GM12878 (cell line): ENCODE results near the gene FAM210A. TPM values are rescaled to one million over a fixed set of nuclear protein-coding genes. Genes with fewer than 3 reads are reported as not detected.

Source experiments
- ATAC-seq: fragments of 200-7000 bp; cut with Tn5 transposase; 3 replicates; pipeline ENCODE4 v1.9.1; 2020; ENCODE audit warnings: mild to moderate bottlenecking, moderate library complexity
- BruUV-seq: library from RNA; stranded (reverse); fragments of 400-500 nt; replicated peaks from 2 replicates; lab custom pipeline; 2021; lab: Mats Ljungman, UMichigan
- CTCF ChIA-PET: fragments of 300-600 bp; sonication (Branson Sonifier 250); formaldehyde crosslinking; extraction: SDS; loops from one replicate; lab custom pipeline; 2021; ENCODE audit warnings: inconsistent platforms; lab: Yijun Ruan, JAX
- POLR2A ChIA-PET: fragments of 350-600 bp; formaldehyde crosslinking; extraction: SDS; loops from one replicate; lab custom pipeline; 2021; ENCODE audit warnings: inconsistent platforms; lab: Charles Lee
- RAD21 ChIA-PET: fragments of 300-600 bp; sonication (Branson Sonifier 250); formaldehyde crosslinking; loops from one replicate; lab custom pipeline; 2023; ENCODE audit warnings: antibody characterized with exemption; ENCODE audit not compliant: unreplicated experiment; lab: Charles Lee
- SMC1A ChIA-PET: fragments of 300-600 bp; sonication (Branson Sonifier 250); formaldehyde crosslinking; loops from one replicate; lab custom pipeline; 2023; ENCODE audit not compliant: unreplicated experiment, uncharacterized antibody; lab: Charles Lee
- DNase-seq: peaks from one replicate; pipeline ENCODE4 v3.0.0-alpha.2; 2011; ENCODE audit warnings: low read depth, low spot score
- FAIRE-seq: peaks from 3 replicates; lab custom pipeline; 2011; peaks lifted over from hg19 to GRCh38; lab: Jason Lieb, UNC
- H2AFZ ChIP-seq: 2 replicates; pipeline ENCODE4 v1.6.0; 2011; ENCODE audit warnings: low read depth, low read length, control low read depth; ENCODE audit not compliant: control insufficient read depth
- H3K27ac ChIP-seq: 2 replicates; pipeline ENCODE4 v1.5.1; 2011; ENCODE audit warnings: control low read depth; ENCODE audit not compliant: control insufficient read depth, insufficient read depth
- H3K27me3 ChIP-seq, 2 experiments: replicated peaks in 1 of 2; 2 replicates each; pipeline versions ENCODE4 v1.6.0 to v1.6.1; 2011; ENCODE audit warnings: low read length in 1 of 2; ENCODE audit not compliant: control insufficient read depth in 2 of 2, insufficient read depth in 2 of 2
- H3K36me3 ChIP-seq, 2 experiments: 2 replicates each; pipeline ENCODE4 v1.5.1; 2011; ENCODE audit warnings: low read length in 1 of 2; ENCODE audit not compliant: control insufficient read depth in 2 of 2, insufficient read depth in 2 of 2
- H3K4me1 ChIP-seq: 2 replicates; pipeline ENCODE4 v1.6.1; 2011; ENCODE audit warnings: mild to moderate bottlenecking, low read length, moderate library complexity, mixed read lengths; ENCODE audit not compliant: control insufficient read depth, insufficient read depth
- H3K4me2 ChIP-seq: 2 replicates; pipeline ENCODE4 v1.6.0; 2011; ENCODE audit warnings: control low read depth; ENCODE audit not compliant: control insufficient read depth, insufficient read depth
- H3K4me3 ChIP-seq: fragments of 200-600 bp; sonication (generic); 2 replicates; pipeline ENCODE4 v1.5.1; 2016
- H3K79me2 ChIP-seq: 2 replicates; pipeline ENCODE4 v1.6.0; 2011; ENCODE audit warnings: low read length; ENCODE audit not compliant: control insufficient read depth, insufficient read depth
- H3K9ac ChIP-seq: 2 replicates; pipeline ENCODE4 v1.8.0; 2011; ENCODE audit warnings: low read length, control low read depth, mixed read lengths; ENCODE audit not compliant: control insufficient read depth, insufficient read depth
- H3K9me3 ChIP-seq: replicated peaks from 3 replicates; pipeline ENCODE4 v1.5.1; 2011; ENCODE audit warnings: mild to moderate bottlenecking, low read length; ENCODE audit not compliant: control insufficient read depth, insufficient read depth
- H4K20me1 ChIP-seq: 2 replicates; pipeline ENCODE4 v1.6.0; 2011; ENCODE audit not compliant: control insufficient read depth, insufficient read depth
- ATF3 ChIP-seq: IDR thresholded peaks from 2 replicates; pipeline ENCODE4 v1.6.1; 2011; ENCODE audit warnings: low read depth, mild to moderate bottlenecking, low read length, moderate library complexity, borderline replicate concordance; ENCODE audit errors: extremely low read depth
- JUNB ChIP-seq: IDR thresholded peaks from 2 replicates; pipeline ENCODE4 v1.6.1; 2016; ENCODE audit warnings: antibody characterized with exemption, mild to moderate bottlenecking
- MTA3 ChIP-seq: IDR thresholded peaks from 2 replicates; pipeline ENCODE4 v1.6.1; 2012; ENCODE audit warnings: low read length, inconsistent platforms, borderline replicate concordance
- NR2C2 ChIP-seq: IDR thresholded peaks from 2 replicates; pipeline ENCODE4 v1.6.1; 2011; ENCODE audit warnings: borderline replicate concordance, low read depth; ENCODE audit not compliant: control insufficient read depth, insufficient read length
- PKNOX1 ChIP-seq: fragments of 450-650 bp; IDR thresholded peaks from 2 replicates; pipeline ENCODE4 v1.6.1; 2016; ENCODE audit warnings: mild to moderate bottlenecking
- PRDM15 ChIP-seq: fragments of 450-650 bp; formaldehyde crosslinking; IDR thresholded peaks from 2 replicates; pipeline ENCODE4 v1.4.0; 2020; ENCODE audit warnings: mild to moderate bottlenecking, moderate library complexity
- RCOR1 ChIP-seq: conservative IDR thresholded peaks from 2 replicates; pipeline ENCODE4 v1.6.1; 2012; ENCODE audit warnings: low read depth, low read length, improper control_type of control experiment
- RELB ChIP-seq: fragments of 450-650 bp; IDR thresholded peaks from 2 replicates; pipeline ENCODE4 v1.6.1; 2017; ENCODE audit warnings: low read depth, mild to moderate bottlenecking, moderate library complexity
- ZBED1 ChIP-seq: IDR thresholded peaks from 2 replicates; pipeline ENCODE4 v1.6.1; 2016; ENCODE audit warnings: borderline replicate concordance
- ZZZ3 ChIP-seq: IDR thresholded peaks from 2 replicates; pipeline ENCODE4 v1.6.1; 2011; ENCODE audit warnings: low read depth; ENCODE audit not compliant: control insufficient read depth, insufficient read length
- WGBS: methylation state at CpG from one replicate; pipeline ENCODE4 v1.1.6; 2016; ENCODE audit warnings: low lambda C conversion rate; ENCODE audit not compliant: insufficient replicate concordance, insufficient coverage; ENCODE audit errors: missing lambda C conversion rate; 5-methylcytosine and 5-hydroxymethylcytosine counted together
- in situ Hi-C: fragments of 300-500 bp; cut with MboI; formaldehyde crosslinking; loops from 9 replicates; pipeline ENCODE4 v1.14.3; 2018; ENCODE audit warnings: mixed read lengths
- intact Hi-C: fragments of 100-400 bp; cut with micrococcal nuclease; formaldehyde crosslinking; loops from one replicate; pipeline ENCODE4 v1.14.2; 2022; ENCODE audit not compliant: unreplicated experiment
- polyA plus RNA-seq, 11 experiments: library from polyadenylated mRNA; depleted of rRNA in 4 of 11; unstranded in 6 of 11; stranded (reverse) in 5 of 11; fragments of >200 nt; fragmentation: Nextera tagmentation in 4 of 11; fragmentation: Illumina TruSeq in 1 of 11; extraction: Ambion mirVana in 4 of 11; extraction: Trizol in 1 of 11; gene quantifications; 1 replicate in 1 of 11; 2 replicates in 10 of 11; pipeline versions ENCODE4 v1.2.1 to v1.2.3, GENCODE V29; 2011 to 2016; ENCODE audit warnings: inconsistent platforms in 2 of 11, missing spikeins in 2 of 11, low read depth in 1 of 11
- total RNA-seq, 4 experiments: library from RNA; depleted of rRNA in 3 of 4; stranded (reverse); fragments of >200 nt in 3 of 4; fragmentation: Illumina TruSeq in 1 of 4; extraction: Trizol in 1 of 4; gene quantifications; 2 replicates each; pipeline versions ENCODE4 v1.2.1 to v1.2.3, GENCODE V29; 2013 to 2021

Gene FAM210A
- total and polyA plus RNA-seq, 10 of the 15 experiments (the other 5 are each of a cell fraction or from before 2014, with no cell fraction given) = 10.3 to 56.3 (median 17.7) TPM

- Histone ChIP-seq H3K27me3 (no peaks in the 10 kb centered on the region), H3K4me2 (no peak overlapping the region), H4K20me1 (no peaks in the 10 kb centered on the region), H3K79me2 (no peaks in the 10 kb centered on the region), H3K4me3 (no peak overlapping the region), H3K9me3 (no peaks in the 10 kb centered on the region), H3K27ac (no peak overlapping the region), H3K36me3 (no peaks in the 10 kb centered on the region; a peak in 1 of 4 replicates), H3K9ac (no peak overlapping the region), H2AFZ (no peak overlapping the region), H3K4me1 (no peaks in the 10 kb centered on the region)
- DNase-seq (no peak), ATAC-seq (no peak), FAIRE-seq (no peak)
- in situ Hi-C loops (no loop called here), intact Hi-C loops (loop anchor here (5.0 kb wide), 1 partner anchor 61 kb away; no protein-coding TSS in a partner anchor)
- SMC1A ChIA-PET = no interaction called here
- TF ChIP-seq PKNOX1 (no peak), ZBED1 (no peak), NR2C2 (no peak), RCOR1 (no peak), MTA3 (no peak), JUNB (no peak), PRDM15 (CRISPR knock-in tag) (no peak), ATF3 (no peak), ZZZ3 (no peak), RELB (no peak)
- RAD21 ChIA-PET = no interaction called here
- WGBS = 90% methylated on average over 8 of the region's 8 CpGs
- CTCF ChIA-PET = no interaction called here
- POLR2A ChIA-PET = no interaction called here
- BruUV-seq = no TSS peak
Observed at GRCh38 chr18:13661051-13661778, 65.1 kb downstream of the FAM210A start.
